H9 (cell line): ENCODE measurements around the gene C20orf204. TPM values are rescaled to one million over a fixed set of nuclear protein-coding genes. Genes with fewer than 3 reads are reported as not detected.
"Not testable (repeated sequence)": the region's sequence is repeated elsewhere in the genome, so short reads cannot be mapped to it uniquely, and the experiment has no call there.

ENCODE experiments used
- DNase-seq: peaks from one replicate; pipeline ENCODE4 v3.0.0-alpha.2; 2017
- H2AFZ ChIP-seq: one replicate; pipeline ENCODE4 v1.6.1; 2013; ENCODE audit warnings: mild to moderate bottlenecking, low read length, control low read depth, moderate library complexity
- H2AK5ac ChIP-seq: 2 replicates; pipeline ENCODE4 v1.6.1; 2013; ENCODE audit warnings: low read length, control low read depth, mixed read lengths; ENCODE audit not compliant: insufficient read length
- H2BK120ac ChIP-seq: one replicate; pipeline ENCODE4 v1.6.1; 2013; ENCODE audit warnings: low read depth, mild to moderate bottlenecking, low read length, control low read depth, inconsistent platforms; ENCODE audit not compliant: poor library complexity, severe bottlenecking
- H2BK12ac ChIP-seq: 2 replicates; pipeline ENCODE4 v1.6.1; 2013; ENCODE audit warnings: low read length, control low read depth, mixed read lengths, low read depth; ENCODE audit not compliant: insufficient read length
- H2BK15ac ChIP-seq: 2 replicates; pipeline ENCODE4 v1.6.1; 2013; ENCODE audit warnings: low read depth, low read length, control low read depth
- H2BK20ac ChIP-seq: one replicate; pipeline ENCODE4 v1.6.1; 2013; ENCODE audit warnings: low read depth, mild to moderate bottlenecking, low read length, control low read depth, inconsistent platforms; ENCODE audit not compliant: poor library complexity, severe bottlenecking
- H2BK5ac ChIP-seq: 2 replicates; pipeline ENCODE4 v1.6.1; 2013; ENCODE audit warnings: low read length, control low read depth, mixed read lengths; ENCODE audit not compliant: insufficient read length
- H3K14ac ChIP-seq: 2 replicates; pipeline ENCODE4 v1.6.1; 2013; ENCODE audit warnings: low read length, control low read depth; ENCODE audit not compliant: insufficient read depth
- H3K18ac ChIP-seq: 2 replicates; pipeline ENCODE4 v1.6.1; 2013; ENCODE audit warnings: low read depth, mild to moderate bottlenecking, mixed read lengths, low read length, control low read depth; ENCODE audit not compliant: insufficient read length
- H3K23ac ChIP-seq: 2 replicates; pipeline ENCODE4 v1.6.1; 2013; ENCODE audit warnings: low read length, control low read depth, mixed read lengths, low read depth; ENCODE audit not compliant: insufficient read length
- H3K23me2 ChIP-seq: 2 replicates; pipeline ENCODE4 v1.6.1; 2013; ENCODE audit warnings: low read depth, mild to moderate bottlenecking, mixed read lengths, low read length, control low read depth; ENCODE audit not compliant: insufficient read length, poor library complexity, severe bottlenecking
- H3K27ac ChIP-seq: 2 replicates; pipeline ENCODE4 v1.5.1; 2013; ENCODE audit warnings: low read length, control low read depth, mixed read lengths, low read depth; ENCODE audit not compliant: insufficient read length
- H3K27me3 ChIP-seq: 2 replicates; pipeline ENCODE4 v1.6.1; 2013; ENCODE audit warnings: low read length, control low read depth, inconsistent platforms; ENCODE audit not compliant: insufficient read depth
- H3K4ac ChIP-seq: 2 replicates; pipeline ENCODE4 v1.6.1; 2013; ENCODE audit warnings: low read depth, mild to moderate bottlenecking, control low read depth, inconsistent platforms, low read length, moderate library complexity
- H3K4me1 ChIP-seq: 2 replicates; pipeline ENCODE4 v1.6.1; 2013; ENCODE audit warnings: low read length, control low read depth, inconsistent platforms; ENCODE audit not compliant: insufficient read depth
- H3K4me2 ChIP-seq: 2 replicates; pipeline ENCODE4 v1.6.1; 2013; ENCODE audit warnings: low read length, control low read depth, mixed read lengths; ENCODE audit not compliant: insufficient read length, insufficient read depth
- H3K56ac ChIP-seq: 2 replicates; pipeline ENCODE4 v1.6.1; 2013; ENCODE audit warnings: low read depth, mild to moderate bottlenecking, mixed read lengths, low read length, control low read depth; ENCODE audit not compliant: insufficient read length
- H3K79me1 ChIP-seq: 2 replicates; pipeline ENCODE4 v1.6.1; 2013; ENCODE audit warnings: low read depth, mild to moderate bottlenecking, moderate library complexity, low read length, control low read depth, inconsistent platforms; ENCODE audit not compliant: insufficient read depth, poor library complexity, severe bottlenecking
- H3K79me2 ChIP-seq: 2 replicates; pipeline ENCODE4 v1.6.1; 2013; ENCODE audit warnings: low read length, control low read depth, inconsistent platforms; ENCODE audit not compliant: insufficient read depth
- H3K9ac ChIP-seq: 2 replicates; pipeline ENCODE4 v1.6.1; 2013; ENCODE audit warnings: low read length, control low read depth, mixed read lengths; ENCODE audit not compliant: insufficient read length; ENCODE audit errors: extremely low read depth
- H3K9me3 ChIP-seq: one replicate; pipeline ENCODE4 v1.6.1; 2013; ENCODE audit warnings: low read depth, low read length, inconsistent platforms; ENCODE audit not compliant: control insufficient read depth
- H3T11ph ChIP-seq: one replicate; pipeline ENCODE4 v1.6.1; 2013; ENCODE audit warnings: mild to moderate bottlenecking, low read length, control low read depth, inconsistent platforms
- H4K20me1 ChIP-seq: one replicate; pipeline ENCODE4 v1.6.1; 2013; ENCODE audit not compliant: control insufficient read depth, insufficient read length, insufficient read depth
- H4K5ac ChIP-seq: 2 replicates; pipeline ENCODE4 v1.6.1; 2013; ENCODE audit warnings: low read depth, mild to moderate bottlenecking, mixed read lengths, low read length, control low read depth; ENCODE audit not compliant: insufficient read length
- H4K8ac ChIP-seq: replicated peaks from 2 replicates; pipeline ENCODE4 v1.6.1; 2013; ENCODE audit warnings: low read length, control low read depth, mixed read lengths, low read depth; ENCODE audit not compliant: insufficient read length
- H4K91ac ChIP-seq: 2 replicates; pipeline ENCODE4 v1.6.1; 2013; ENCODE audit warnings: low read depth, mild to moderate bottlenecking, moderate library complexity, mixed read lengths, low read length, control low read depth; ENCODE audit not compliant: insufficient read length
- H3K27ac Mint-ChIP-seq, 3 experiments: 2 replicates in 2 of 3; 3 replicates in 1 of 3; pipeline ENCODE4 v1.8.0; 2020 to 2021; ENCODE audit warnings: mixed read lengths in 3 of 3, mild to moderate bottlenecking in 1 of 3, moderate library complexity in 1 of 3
- H3K27me3 Mint-ChIP-seq: 2 replicates; pipeline ENCODE4 v1.8.0; 2021; ENCODE audit warnings: low read depth, mild to moderate bottlenecking, moderate library complexity, mixed read lengths
- H3K36me3 Mint-ChIP-seq, 3 experiments: 2 replicates in 2 of 3; 3 replicates in 1 of 3; pipeline ENCODE4 v1.8.0; 2020 to 2021; ENCODE audit warnings: low read depth in 3 of 3, mixed read lengths in 3 of 3; ENCODE audit not compliant: insufficient read depth in 1 of 3
- H3K4me1 Mint-ChIP-seq, 2 experiments: 2 replicates each; pipeline ENCODE4 v1.8.0; 2020; ENCODE audit warnings: mixed read lengths in 2 of 2
- H3K4me3 Mint-ChIP-seq, 2 experiments: 2 replicates in 1 of 2; 3 replicates in 1 of 2; pipeline ENCODE4 v1.8.0; 2020 to 2021; ENCODE audit warnings: mild to moderate bottlenecking in 2 of 2, mixed read lengths in 2 of 2, moderate library complexity in 1 of 2
- H3K9me3 Mint-ChIP-seq, 2 experiments: 2 replicates in 1 of 2; 3 replicates in 1 of 2; pipeline ENCODE4 v1.8.0; 2020; ENCODE audit warnings: mild to moderate bottlenecking in 2 of 2, mixed read lengths in 2 of 2, moderate library complexity in 1 of 2
- CTCF ChIP-seq: fragments of 200-600 bp; sonication (generic); conservative IDR thresholded peaks from 3 replicates; pipeline ENCODE4 v1.8.0; 2021; ENCODE audit warnings: antibody characterized with exemption, mild to moderate bottlenecking
- WGBS: extraction: QIAGEN DNeasy Blood & Tissue Kit; methylation state at CpG from one replicate; pipeline ENCODE4 v1.1.7; 2013; ENCODE audit warnings: missing lambda C conversion rate, low lambda C conversion rate, mixed read lengths; ENCODE audit not compliant: insufficient read length; ENCODE audit errors: extremely low coverage; 5-methylcytosine and 5-hydroxymethylcytosine counted together
- total RNA-seq: library from RNA; stranded (reverse); gene quantifications from 2 replicates; pipeline ENCODE4 v1.2.1, GENCODE V29; 2021

The C20orf204 gene
- total RNA-seq, 1 experiment from 2014 or later: 2.2 TPM

- Histone ChIP-seq H3K18ac (no peak overlapping the region), H3K23ac (no peak overlapping the region), H3K4me2 (no peak overlapping the region), H3K79me1 (no peaks in the 10 kb centered on the region), H2BK20ac (no peak overlapping the region), H3K27me3 (peaks cover 5% of the 10 kb centered on the region; the same call in 1 of the 2 replicates), H4K91ac (no peak overlapping the region), H4K20me1 (no peaks in the 10 kb centered on the region), H3K4ac (no peak overlapping the region), H3K9me3 (no peaks in the 10 kb centered on the region), H3K14ac (no peak overlapping the region), H3K56ac (no peak overlapping the region), H2BK5ac (no peak overlapping the region), H2AFZ (no peak overlapping the region), H3T11ph (no peak overlapping the region), H2BK12ac (no peak overlapping the region), H2BK120ac (no peak overlapping the region), H3K79me2 (no peaks in the 10 kb centered on the region), H2AK5ac (no peak overlapping the region), H2BK15ac (no peak overlapping the region), H3K9ac (no peak overlapping the region), H3K27ac (no peak overlapping the region), H3K4me1 (no peaks in the 10 kb centered on the region), H4K5ac (no peak overlapping the region), H3K23me2 (peaks cover 14% of the 10 kb centered on the region), H4K8ac (no peak overlapping the region)
- Mint-ChIP-seq H3K27me3 (peaks cover 62% of the 10 kb centered on the region), H3K36me3 (no peaks in the 10 kb centered on the region; a peak in 1 of 7 replicates), H3K9me3 (peaks cover 5 to 7% of the 10 kb centered on the region in 2 experiments; a peak in 4 of 5 replicates), H3K27ac (no peak overlapping the region), H3K4me1 (peaks cover 16 to 28% of the 10 kb centered on the region in 2 experiments), H3K4me3 (no peak overlapping the region; a peak in 1 of 5 replicates)
- WGBS: no CpG with 5 or more reads among the region's 11 CpGs
- no peak for DNase-seq
- no peak for TF ChIP-seq CTCF
Measured at GRCh38 chr20:64086801-64087200, 50.8 kb downstream of the C20orf204 start.

GRCh38 chr20:64087226-64087825, 51.3 kb downstream of the C20orf204 start:
- not testable (repeated sequence) for H3T11ph ChIP-seq, H2BK12ac ChIP-seq, H2AK5ac ChIP-seq, H2AFZ ChIP-seq, H3K9me3 Mint-ChIP-seq, DNase-seq, H2BK15ac ChIP-seq, H2BK120ac ChIP-seq, H3K23ac ChIP-seq, H3K79me1 ChIP-seq, H3K79me2 ChIP-seq, H4K5ac ChIP-seq, H3K4me1 ChIP-seq, H3K27ac ChIP-seq, H3K9me3 ChIP-seq, H3K4me2 ChIP-seq, H3K36me3 Mint-ChIP-seq, H4K20me1 ChIP-seq, H3K18ac ChIP-seq, H3K9ac ChIP-seq, H3K56ac ChIP-seq, H4K8ac ChIP-seq, H3K4ac ChIP-seq, H3K4me3 Mint-ChIP-seq, H4K91ac ChIP-seq, H3K27me3 ChIP-seq, H2BK5ac ChIP-seq, H3K14ac ChIP-seq, H3K27ac Mint-ChIP-seq, H2BK20ac ChIP-seq
- peaks cover 13% of the 10 kb centered on the region for H3K23me2 ChIP-seq
- peaks cover 13 to 25% of the 10 kb centered on the region in 2 experiments for H3K4me1 Mint-ChIP-seq
- H3K27me3 Mint-ChIP-seq: peaks cover 59% of the 10 kb centered on the region
- no CpG with 5 or more reads among the region's 36 CpGs for WGBS
